ENCODE data around the gene KRTAP10-9. TPM values are rescaled to one million over a fixed set of nuclear protein-coding genes. Genes with fewer than 3 reads are reported as not detected.

The KRTAP10-9 gene
- total and polyA plus RNA-seq, 2 of the 8 experiments (the other 6 are each of a cell fraction or from before 2014, with no cell fraction given), result not detected

- H3K56ac ChIP-seq (replicated peaks; ENCODE audit: insufficient read length, low read depth, low read length), result no peak overlapping the region
- no peak overlapping the region for H2BK15ac ChIP-seq (ENCODE audit: low read length)
- DNase-seq (ENCODE audit: low read depth in 1 of 2, low spot score in 2 of 2) (no peak), FAIRE-seq (no peak)
- H4K91ac ChIP-seq (replicated peaks; ENCODE audit: insufficient read length, low read length), result no peak overlapping the region
- no peaks in the 10 kb centered on the region; a peak in 1 of 7 replicates for H3K27me3 ChIP-seq (replicated peaks in 1 of 4; ENCODE audit: control insufficient read depth in 3 of 4, extremely low read depth in 1 of 4, insufficient read depth in 3 of 4, low read length in 3 of 4)
- WGBS, 2 experiments (ENCODE audit: extremely low coverage in 1 of 2, insufficient coverage in 1 of 2, insufficient read length in 1 of 2, insufficient replicate concordance in 2 of 2, low coverage in 1 of 2, low lambda C conversion rate in 2 of 2, missing lambda C conversion rate in 1 of 2), result 94% methylated on average over 13 of the region's 17 CpGs; no CpG with 5 or more reads in 1 of the 2 experiments
- no peak overlapping the region for H3K18ac ChIP-seq (ENCODE audit: extremely low read depth, low read length)
- H4K5ac ChIP-seq (ENCODE audit: insufficient read length, low read depth, low read length), result no peak overlapping the region
- H3K14ac ChIP-seq (ENCODE audit: insufficient read length), result no peak overlapping the region
- no peak overlapping the region for H3K4me2 ChIP-seq (ENCODE audit: insufficient read depth in 1 of 2, low read depth in 2 of 2, low read length in 2 of 2)
- H3K23ac ChIP-seq (ENCODE audit: insufficient read length), result no peak overlapping the region
- no peak overlapping the region for H3K27ac ChIP-seq (ENCODE audit: low read depth, low read length)
- no peak overlapping the region for H2BK12ac ChIP-seq (ENCODE audit: low read depth, low read length)
- peaks cover 0 to 8% (median 0%) of the 10 kb centered on the region in 4 experiments; a peak in 1 of 7 replicates for H3K4me1 ChIP-seq (replicated peaks in 1 of 4; ENCODE audit: control insufficient read depth in 3 of 4, insufficient read depth in 4 of 4, low read length in 3 of 4)
- H3K79me1 ChIP-seq (ENCODE audit: low read depth, low read length), result no peaks in the 10 kb centered on the region
- no peaks in the 10 kb centered on the region for H3K79me2 ChIP-seq (ENCODE audit: control insufficient read depth in 1 of 2, insufficient read depth in 2 of 2, low read length in 2 of 2)
- H2BK120ac ChIP-seq (replicated peaks; ENCODE audit: low read depth, low read length), result no peak overlapping the region
- no peak overlapping the region for H2BK5ac ChIP-seq (ENCODE audit: low read depth, low read length)
- no peak overlapping the region for H2AFZ ChIP-seq (ENCODE audit: low read length)
- no peaks in the 10 kb centered on the region for H4K20me1 ChIP-seq (replicated peaks in 1 of 2; ENCODE audit: control insufficient read depth in 1 of 2, insufficient read depth in 2 of 2, low read length in 2 of 2)
- ChIA-PET CTCF (ENCODE audit: partially characterized antibody) (interaction anchor here (1.2 kb wide), 1 partner anchor 53 kb away, joined by 3 read pairs; no protein-coding TSS in a partner anchor), POLR2A (ENCODE audit: partially characterized antibody) (no interaction called here)
- no peak overlapping the region for H3K4me3 ChIP-seq (ENCODE audit: extremely low read depth in 1 of 4, insufficient read depth in 2 of 4, low read depth in 3 of 4, low read length in 4 of 4)
- H3K23me2 ChIP-seq (ENCODE audit: low read depth, low read length), result no peaks in the 10 kb centered on the region
- H4K8ac ChIP-seq (ENCODE audit: extremely low read depth, insufficient read depth, low read length), result no peak overlapping the region
- H3K9ac ChIP-seq (replicated peaks in 1 of 4; ENCODE audit: extremely low read depth in 1 of 4, low read depth in 3 of 4, low read length in 3 of 4), result no peak overlapping the region
- peaks cover 0 to 9% of the 10 kb centered on the region in 2 experiments; a peak in 2 of 4 replicates for H3K9me3 ChIP-seq (ENCODE audit: insufficient read depth in 2 of 2, low read depth in 1 of 2, low read length in 1 of 2)
- H2AK5ac ChIP-seq (ENCODE audit: low read depth, low read length), result no peak overlapping the region
- H3K36me3 ChIP-seq (ENCODE audit: control insufficient read depth in 2 of 4, insufficient read depth in 4 of 4, low read length in 3 of 4), result no peaks in the 10 kb centered on the region
- H3K4ac ChIP-seq (replicated peaks; ENCODE audit: insufficient read length, low read depth, low read length), result no peak overlapping the region
- H2BK20ac ChIP-seq (ENCODE audit: low read length), result no peak overlapping the region
- TF ChIP-seq TBP (IDR thresholded peaks at IDR 0.05; ENCODE audit: low read depth, low read length), result no peak
- no peak for TF ChIP-seq EP300 (IDR thresholded peaks at IDR 0.05; ENCODE audit: borderline replicate concordance in 1 of 2, low read depth in 2 of 2, low read length in 2 of 2)
- no peak for TF ChIP-seq RXRA (IDR thresholded peaks at IDR 0.05; ENCODE audit: insufficient read depth, low read depth, low read length)
- TF ChIP-seq RFX5 (IDR thresholded peaks at IDR 0.05; ENCODE audit: borderline replicate concordance, low read depth, low read length), result no peak
- no peak for TF ChIP-seq TCF12 (IDR thresholded peaks at IDR 0.05; ENCODE audit: low read depth, low read length)
- TF ChIP-seq CBX8 (IDR thresholded peaks at IDR 0.05; ENCODE audit: borderline replicate concordance, low read depth, low read length), result no peak
- TF ChIP-seq MAX (IDR thresholded peaks at IDR 0.05), result no peak
Measured at GRCh38 chr21:44578371-44579055, 48.4 kb upstream of the KRTAP10-9 start.

Data from H1 (cell line).